Measurements from ENCODE around the gene CCNL1.
"Not testable (repeated sequence)": the region's sequence is repeated elsewhere in the genome, so short reads cannot be mapped to it uniquely, and the experiment has no call there.

Gene CCNL1

GRCh38 chr3:157159762-157160657 is at the start of gene CCNL1:
Gene CCNL1 (minus strand): TSS chr3:157160147. CDS start chr3:157160094, 53 bp downstream.
- DNase-seq (ENCODE audit: low read depth) = peak; percentile 93

DNA sequence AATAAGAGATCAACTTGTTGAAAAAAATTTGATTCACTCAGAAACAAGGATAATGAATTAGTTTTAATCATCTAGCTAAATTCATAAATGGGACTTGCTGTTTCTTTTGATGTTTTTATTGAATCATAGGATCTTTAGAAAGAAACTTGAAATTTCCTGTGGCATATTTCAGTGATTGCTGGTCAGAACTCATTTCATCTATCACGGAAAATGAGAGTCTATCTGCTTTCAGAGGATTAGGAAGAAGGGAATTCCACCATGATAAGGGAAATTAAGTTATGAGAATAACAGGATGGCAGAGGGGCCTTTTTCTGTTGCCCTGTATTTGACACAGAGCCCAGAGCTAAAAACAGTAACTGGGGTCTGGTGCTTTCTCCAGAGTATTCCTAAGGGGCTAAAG is 44.9 kb upstream of the CCNL1 start:
- no peak for DNase-seq (ENCODE audit: low read depth)

GRCh38 chr3:157204431-157204830 is 44.5 kb upstream of the CCNL1 start:
- DNase-seq (ENCODE audit: low read depth) = no peak

DNA sequence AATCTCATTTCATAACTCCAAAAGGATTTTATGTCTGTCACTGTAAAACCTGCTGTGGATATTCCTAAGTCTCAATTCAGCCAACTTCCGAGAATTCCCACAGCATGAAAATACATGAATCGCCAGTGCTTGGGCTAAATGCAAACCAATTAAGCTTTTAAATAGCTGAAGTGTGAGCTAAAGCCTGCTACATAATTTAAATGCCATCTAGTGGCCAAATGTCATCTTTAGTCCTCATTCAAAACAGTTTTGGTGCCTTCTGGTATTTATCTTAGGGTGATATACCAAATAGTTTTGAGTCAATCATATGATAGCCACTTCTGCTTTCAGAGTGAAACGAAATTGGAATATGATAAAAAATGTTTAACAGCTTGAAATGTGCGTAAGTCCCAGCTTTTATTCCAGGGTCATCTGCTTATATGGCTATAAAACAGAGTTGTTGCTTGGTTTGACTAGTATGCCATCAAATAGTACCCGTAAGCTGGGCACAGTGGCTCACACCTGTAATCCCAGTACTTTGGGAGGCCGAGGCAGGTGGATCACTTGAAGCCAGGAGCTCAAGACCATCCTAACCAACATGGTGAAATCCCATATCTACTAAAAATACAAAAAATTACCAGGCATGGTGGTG is 41.8 kb upstream of the CCNL1 start:
- no peak for DNase-seq (ENCODE audit: low read depth)

DNA sequence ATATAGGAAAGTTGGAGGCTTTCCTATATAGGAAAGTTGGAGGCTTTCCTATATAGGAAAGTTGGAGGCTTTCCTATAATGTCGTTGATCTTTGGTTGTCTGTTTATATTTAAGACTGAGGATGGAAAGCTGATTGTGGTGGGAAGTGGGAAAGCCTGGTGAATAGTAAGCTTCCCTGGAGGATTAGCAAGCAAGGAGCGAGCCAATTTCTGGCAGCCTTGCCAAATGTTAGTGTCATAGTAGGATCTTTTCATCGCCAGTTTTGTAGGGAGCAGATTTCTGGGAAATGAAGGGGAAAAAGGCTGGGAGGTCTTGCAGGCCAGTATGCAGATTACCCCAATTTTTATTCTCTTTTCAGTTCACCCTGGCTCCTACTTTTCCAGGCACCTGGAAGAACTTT is 39.9 kb upstream of the CCNL1 start:
- no peak for DNase-seq (ENCODE audit: low read depth)

DNA sequence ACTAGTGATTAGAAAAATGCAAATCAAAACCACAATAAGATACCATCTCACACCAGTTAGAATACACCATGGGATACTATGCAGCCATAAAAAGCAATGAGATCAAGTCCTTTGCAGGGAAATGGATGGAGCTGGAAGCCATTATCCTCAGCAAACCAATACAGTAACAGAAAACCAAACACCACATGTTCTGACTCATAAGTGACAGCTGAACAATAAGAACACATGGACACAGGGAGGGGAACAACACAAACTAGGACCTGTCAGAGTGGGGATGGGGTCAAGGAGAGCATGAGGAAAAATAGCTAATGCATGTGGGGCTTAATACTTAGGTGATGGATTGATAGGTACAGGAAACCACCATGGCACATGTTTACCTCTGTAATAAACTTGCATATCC is 36.0 kb upstream of the CCNL1 start:
- DNase-seq (ENCODE audit: low read depth) = no peak

- not testable (repeated sequence) for DNase-seq (ENCODE audit: low read depth)
These were observed 31.2 kb upstream of the CCNL1 start for GRCh38 chr3:157191149-157191548.

- no peak for DNase-seq (ENCODE audit: low read depth)
These were observed 30.5 kb upstream of the CCNL1 start for GRCh38 chr3:157190380-157190872.

- no peak for DNase-seq (ENCODE audit: low read depth)
These were observed 28.4 kb upstream of the CCNL1 start for GRCh38 chr3:157188391-157188790.

- no peak for DNase-seq (ENCODE audit: low read depth)
These were observed 22.9 kb upstream of the CCNL1 start for GRCh38 chr3:157182879-157183278.

GRCh38 chr3:157180262-157180661 is 20.3 kb upstream of the CCNL1 start:
- DNase-seq (ENCODE audit: low read depth) = no peak

- no peak for DNase-seq (ENCODE audit: low read depth)
These were observed 19.4 kb upstream of the CCNL1 start for GRCh38 chr3:157179365-157179803.

- DNase-seq (ENCODE audit: low read depth) = not testable (repeated sequence)
These were observed 18.8 kb upstream of the CCNL1 start for GRCh38 chr3:157178503-157179364.

DNA sequence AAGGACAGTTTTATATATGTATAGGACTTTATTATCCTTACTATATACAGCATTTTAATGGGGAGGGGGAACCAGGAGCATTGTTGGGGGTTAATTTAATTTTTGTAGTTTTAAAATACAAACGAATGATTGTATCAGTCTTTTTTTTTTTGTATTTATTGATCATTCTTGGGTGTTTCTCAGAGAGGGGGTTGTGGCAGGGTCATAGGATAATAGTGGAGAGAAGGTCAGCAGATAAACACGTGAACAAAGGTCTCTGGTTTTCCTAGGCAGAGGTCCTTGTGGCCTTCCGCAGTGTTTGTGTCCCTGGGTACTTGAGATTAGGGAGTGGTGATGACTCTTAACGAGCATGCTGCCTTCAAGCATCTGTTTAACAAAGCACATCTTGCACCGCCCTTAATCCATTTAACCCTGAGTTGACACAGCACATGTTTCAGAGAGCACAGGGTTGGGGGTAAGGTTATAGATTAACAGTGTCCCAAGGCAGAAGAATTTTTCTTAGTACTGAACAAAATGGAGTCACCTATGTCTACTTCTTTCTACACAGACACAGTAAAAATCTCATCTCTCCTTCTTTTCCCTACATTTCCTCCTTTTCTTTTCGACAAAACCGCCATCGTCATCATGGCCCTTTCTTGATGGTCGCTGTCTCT is 18.0 kb upstream of the CCNL1 start:
- DNase-seq (ENCODE audit: low read depth) = not testable (repeated sequence)

GRCh38 chr3:157176934-157177333 is 17.0 kb upstream of the CCNL1 start:
- no peak for DNase-seq (ENCODE audit: low read depth)

DNA sequence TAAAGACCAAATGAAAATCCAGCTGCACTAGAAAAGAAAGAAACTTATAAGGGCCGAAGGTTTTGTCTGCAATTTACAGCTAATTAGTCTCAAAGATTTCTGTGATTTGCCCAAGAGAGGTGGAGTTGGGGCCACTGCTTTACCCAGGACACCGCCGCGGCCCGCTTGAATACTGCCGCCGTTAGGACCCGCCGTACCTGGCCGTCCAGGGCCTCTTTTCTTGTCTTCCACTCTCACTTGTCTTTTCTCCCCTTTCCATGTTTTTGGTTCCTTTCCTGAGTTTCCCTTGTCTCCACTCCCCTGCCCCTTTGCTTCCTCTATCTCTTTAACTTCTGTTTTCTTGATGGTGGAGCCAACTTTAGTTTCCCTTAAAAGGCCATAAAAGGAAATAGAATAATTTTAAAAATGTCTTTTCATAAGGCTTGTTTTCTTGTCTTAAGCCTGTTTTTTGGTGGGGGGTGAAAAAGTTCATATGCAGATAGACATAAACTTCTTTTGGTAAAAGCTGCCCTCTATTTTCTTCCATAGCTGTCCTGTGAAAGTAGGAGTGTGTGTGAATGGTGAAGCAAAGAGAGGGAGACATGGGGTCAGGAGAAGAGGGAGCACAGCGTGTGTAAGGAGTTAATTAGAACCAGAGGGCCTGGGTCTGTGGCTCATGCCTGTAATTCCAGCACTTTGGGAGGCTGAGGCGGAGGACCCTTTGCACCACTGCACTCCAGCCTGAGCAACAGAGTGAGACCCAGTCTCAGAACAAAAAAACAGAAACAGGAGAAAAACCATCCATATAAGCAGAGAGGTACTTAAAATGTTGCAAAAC is 16.0 kb upstream of the CCNL1 start:
- DNase-seq (ENCODE audit: low read depth) = no peak

DNA sequence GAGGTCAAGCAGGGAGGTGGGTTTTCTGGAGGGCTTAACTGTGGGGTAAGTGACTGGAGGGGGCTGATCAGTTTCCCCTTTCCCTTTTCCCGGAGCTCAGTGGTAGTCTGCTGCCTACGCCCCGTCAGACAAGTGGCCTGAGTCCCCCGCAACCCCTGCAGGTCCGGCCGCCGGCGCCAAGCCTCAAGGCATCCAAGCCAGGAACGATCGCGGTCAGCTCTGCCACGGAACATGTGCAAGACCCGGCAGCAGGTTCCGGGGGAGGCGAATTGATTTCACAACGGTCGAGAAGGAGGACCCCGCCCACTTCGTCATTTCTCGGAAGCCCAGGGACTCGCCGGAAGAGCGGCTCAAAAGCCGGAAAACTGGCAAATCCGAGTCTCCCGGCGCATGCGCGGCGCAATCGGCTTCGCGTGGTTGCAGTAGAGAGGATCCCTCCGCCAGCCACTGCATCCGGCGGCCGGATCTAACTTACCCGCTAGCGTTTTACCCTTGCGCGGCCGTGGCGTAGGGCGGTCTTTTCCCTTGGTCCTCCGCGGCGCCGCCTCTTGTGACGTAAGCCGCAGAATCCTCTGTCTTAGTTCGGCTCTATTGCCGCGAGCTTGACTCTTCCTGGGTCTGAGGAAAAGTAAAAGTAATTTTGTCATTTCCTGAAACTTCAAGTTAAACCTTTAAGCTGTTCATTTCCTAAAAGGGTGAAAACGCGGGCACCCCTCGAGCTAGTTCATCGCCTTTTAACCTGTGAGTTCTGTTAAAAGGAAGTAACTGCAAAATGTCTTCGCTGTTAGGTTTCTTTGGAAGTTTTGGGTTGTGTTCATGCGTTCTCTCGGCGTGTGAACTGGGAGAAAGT is 14.9 kb upstream of the CCNL1 start:
- DNase-seq (ENCODE audit: low read depth) = peak; percentile 98

DNA sequence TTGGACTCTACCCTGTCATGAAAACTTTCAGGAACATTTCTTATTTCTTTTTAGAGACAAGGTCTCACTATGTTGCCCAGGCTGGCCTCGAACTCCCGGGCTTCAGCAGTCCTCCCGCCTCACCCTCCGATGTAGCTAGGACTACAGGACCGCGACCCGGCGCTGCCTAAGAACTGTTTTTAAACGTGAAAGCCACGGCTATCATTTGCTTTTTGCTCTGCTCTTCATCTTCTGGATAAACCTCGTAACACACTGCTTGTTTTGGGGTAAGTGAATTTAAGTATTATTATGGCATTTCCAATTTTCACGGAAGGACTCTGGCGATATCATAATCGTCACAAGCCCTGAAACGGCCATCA is 14.3 kb upstream of the CCNL1 start:
- DNase-seq (ENCODE audit: low read depth) = no peak

DNA sequence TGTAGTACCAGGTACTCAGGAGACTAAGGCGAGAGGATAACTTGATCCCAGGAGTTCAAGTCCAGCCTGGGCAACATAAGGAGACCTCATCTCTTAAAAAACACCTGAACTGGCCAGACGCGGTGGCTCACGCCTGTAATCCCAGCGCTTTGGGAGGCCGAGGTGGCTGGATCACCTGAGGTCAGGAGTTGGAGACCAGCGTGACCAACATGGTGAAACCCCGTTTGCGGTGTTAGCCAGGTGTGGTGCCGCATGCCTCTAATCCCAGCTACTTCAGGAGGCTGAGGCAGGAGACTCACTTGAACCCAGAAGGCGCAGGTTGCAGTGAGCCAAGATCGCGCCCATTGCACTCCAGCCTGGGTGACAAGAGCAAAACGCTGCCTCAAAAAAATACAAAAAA is 13.4 kb upstream of the CCNL1 start:
- DNase-seq (ENCODE audit: low read depth) = not testable (repeated sequence)

- DNase-seq (ENCODE audit: low read depth) = no peak
These were observed 12.8 kb upstream of the CCNL1 start for GRCh38 chr3:157172746-157173145.

Measured in stimulated activated CD8-positive, alpha-beta memory T cell treated with anti-CD3 and anti-CD28 coated beads, Interleukin-12 subunit alpha, Interleukin-12 subunit beta, amount 100 ng/mL, for 1 hour (primary cell).